ENCODE measurements around the gene CEBPE.

Gene CEBPE

GRCh38 chr14:23164250-23164649, 45.2 kb upstream of the CEBPE start:
- Histone ChIP-seq H2AFZ (no peak overlapping the region), H3K36me3 (ENCODE audit: control insufficient read depth, insufficient read depth, low read length) (no peaks in the 10 kb centered on the region), H3K27ac (peak overlapping the region; percentile 96), H3K4me3 (ENCODE audit: low read depth, low read length) (no peak overlapping the region), H3K9ac (no peak overlapping the region), H3K27me3 (ENCODE audit: control insufficient read depth, insufficient read depth, low read length) (no peaks in the 10 kb centered on the region), H3K4me1 (peaks cover 54% of the 10 kb centered on the region), H3K9me3 (ENCODE audit: control insufficient read depth, low read length) (no peaks in the 10 kb centered on the region), H3K4me2 (ENCODE audit: low read length) (no peak overlapping the region), H3K79me2 (peaks cover 13% of the 10 kb centered on the region)
- no peak for TF ChIP-seq CTCF (IDR thresholded peaks at IDR 0.05)

GRCh38 chr14:23163830-23164229, 44.8 kb upstream of the CEBPE start:
- H3K36me3 ChIP-seq (ENCODE audit: control insufficient read depth, insufficient read depth, low read length): no peaks in the 10 kb centered on the region
- H3K27me3 ChIP-seq (ENCODE audit: control insufficient read depth, insufficient read depth, low read length): no peaks in the 10 kb centered on the region
- H2AFZ ChIP-seq: no peak overlapping the region
- no peak overlapping the region for H3K4me2 ChIP-seq (ENCODE audit: low read length)
- no peaks in the 10 kb centered on the region for H3K9me3 ChIP-seq (ENCODE audit: control insufficient read depth, low read length)
- H3K27ac ChIP-seq: peak overlapping the region; percentile 96
- peaks cover 57% of the 10 kb centered on the region for H3K4me1 ChIP-seq
- no peak overlapping the region for H3K9ac ChIP-seq
- H3K4me3 ChIP-seq (ENCODE audit: low read depth, low read length): no peak overlapping the region
- no peak for TF ChIP-seq CTCF (IDR thresholded peaks at IDR 0.05)
- peaks cover 12% of the 10 kb centered on the region for H3K79me2 ChIP-seq

- H3K4me3 ChIP-seq (ENCODE audit: low read depth, low read length): no peak overlapping the region
- no peak overlapping the region for H3K4me2 ChIP-seq (ENCODE audit: low read length)
- no peaks in the 10 kb centered on the region for H3K27me3 ChIP-seq (ENCODE audit: control insufficient read depth, insufficient read depth, low read length)
- H3K9ac ChIP-seq: no peak overlapping the region
- H3K4me1 ChIP-seq: peaks cover 53% of the 10 kb centered on the region
- H3K27ac ChIP-seq: peak overlapping the region; percentile 96
- H2AFZ ChIP-seq: no peak overlapping the region
- H3K9me3 ChIP-seq (ENCODE audit: control insufficient read depth, low read length): no peaks in the 10 kb centered on the region
- no peak for TF ChIP-seq CTCF (IDR thresholded peaks at IDR 0.05)
- H3K79me2 ChIP-seq: peaks cover 10% of the 10 kb centered on the region
- no peaks in the 10 kb centered on the region for H3K36me3 ChIP-seq (ENCODE audit: control insufficient read depth, insufficient read depth, low read length)
Measured at GRCh38 chr14:23162800-23163199, 43.7 kb upstream of the CEBPE start.

- TF ChIP-seq CTCF (IDR thresholded peaks at IDR 0.05): no peak
- H3K9me3 ChIP-seq (ENCODE audit: control insufficient read depth, low read length): no peaks in the 10 kb centered on the region
- H3K27ac ChIP-seq: peak overlapping the region; percentile 96
- no peak overlapping the region for H3K4me3 ChIP-seq (ENCODE audit: low read depth, low read length)
- H3K36me3 ChIP-seq (ENCODE audit: control insufficient read depth, insufficient read depth, low read length): no peaks in the 10 kb centered on the region
- no peak overlapping the region for H3K9ac ChIP-seq
- peaks cover 10% of the 10 kb centered on the region for H3K79me2 ChIP-seq
- H3K4me1 ChIP-seq: peaks cover 46% of the 10 kb centered on the region
- H3K4me2 ChIP-seq (ENCODE audit: low read length): no peak overlapping the region
- H2AFZ ChIP-seq: no peak overlapping the region
- no peaks in the 10 kb centered on the region for H3K27me3 ChIP-seq (ENCODE audit: control insufficient read depth, insufficient read depth, low read length)
Measured at GRCh38 chr14:23162005-23162404, 43.0 kb upstream of the CEBPE start.

- H3K9ac ChIP-seq: no peak overlapping the region
- peak overlapping the region; percentile 47 for H2AFZ ChIP-seq
- peaks cover 46% of the 10 kb centered on the region for H3K4me1 ChIP-seq
- H3K36me3 ChIP-seq (ENCODE audit: control insufficient read depth, insufficient read depth, low read length): no peaks in the 10 kb centered on the region
- no peak for TF ChIP-seq CTCF (IDR thresholded peaks at IDR 0.05)
- peak overlapping the region; percentile 56 for H3K4me2 ChIP-seq (ENCODE audit: low read length)
- H3K27me3 ChIP-seq (ENCODE audit: control insufficient read depth, insufficient read depth, low read length): no peaks in the 10 kb centered on the region
- peaks cover 5% of the 10 kb centered on the region for H3K79me2 ChIP-seq
- H3K4me3 ChIP-seq (ENCODE audit: low read depth, low read length): peak overlapping the region; percentile 43
- peak overlapping the region; percentile 96 for H3K27ac ChIP-seq
- no peaks in the 10 kb centered on the region for H3K9me3 ChIP-seq (ENCODE audit: control insufficient read depth, low read length)
Measured at GRCh38 chr14:23160924-23161522, 42.0 kb upstream of the CEBPE start.

Measured in parathyroid adenoma (tissue), 2 donors.